ENCODE measurements around the gene ERVK3-1.
"Not testable (repeated sequence)": the region's sequence is repeated elsewhere in the genome, so short reads cannot be mapped to it uniquely, and the experiment has no call there.

Gene ERVK3-1

GRCh38 chr19:58305065-58305931, at the start of gene ERVK3-1:
Gene ERVK3-1, plus strand, starts transcription at chr19:58305377. Its CDS starts 6,792 bp downstream, at chr19:58312169.
- DNase-seq = peak; percentile 91

DNA sequence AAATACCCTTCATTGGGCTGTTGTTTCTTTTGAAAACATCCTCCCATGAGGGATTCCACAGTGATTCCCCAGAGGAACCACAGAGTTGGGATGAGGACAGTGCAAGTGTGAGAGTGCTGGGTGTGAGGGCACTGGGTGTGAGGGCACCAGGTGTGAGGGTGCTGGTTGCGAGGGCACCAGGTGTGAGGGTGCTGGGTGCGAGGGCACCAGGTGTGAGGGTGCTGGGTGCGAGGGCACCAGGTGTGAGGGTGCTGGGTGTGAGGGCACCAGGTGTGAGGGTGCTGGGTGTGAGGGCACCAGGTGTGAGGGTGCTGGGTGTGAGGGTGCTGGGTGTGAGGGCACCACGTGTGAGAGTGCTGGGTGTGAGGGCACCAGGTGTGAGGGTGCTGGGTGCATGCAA, 46.9 kb upstream of the ERVK3-1 start:
- DNase-seq = not testable (repeated sequence)

DNA sequence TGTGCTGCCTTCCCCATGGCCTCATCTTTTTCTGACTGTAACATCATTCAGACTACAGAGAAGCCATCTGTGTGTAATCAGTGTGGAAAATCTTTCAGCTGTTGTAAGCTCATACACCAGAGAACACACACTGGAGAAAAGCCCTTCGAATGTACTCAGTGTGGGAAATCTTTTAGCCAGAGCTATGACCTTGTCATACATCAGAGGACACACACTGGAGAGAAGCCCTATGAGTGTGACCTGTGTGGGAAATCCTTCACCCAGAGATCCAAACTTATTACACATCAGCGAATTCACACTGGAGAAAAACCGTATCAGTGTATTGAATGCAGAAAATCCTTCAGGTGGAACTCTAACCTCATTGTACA, 43.6 kb upstream of the ERVK3-1 start:
- no peak for DNase-seq

GRCh38 chr19:58261968-58262921, 42.9 kb upstream of the ERVK3-1 start:
- no peak for DNase-seq

DNA sequence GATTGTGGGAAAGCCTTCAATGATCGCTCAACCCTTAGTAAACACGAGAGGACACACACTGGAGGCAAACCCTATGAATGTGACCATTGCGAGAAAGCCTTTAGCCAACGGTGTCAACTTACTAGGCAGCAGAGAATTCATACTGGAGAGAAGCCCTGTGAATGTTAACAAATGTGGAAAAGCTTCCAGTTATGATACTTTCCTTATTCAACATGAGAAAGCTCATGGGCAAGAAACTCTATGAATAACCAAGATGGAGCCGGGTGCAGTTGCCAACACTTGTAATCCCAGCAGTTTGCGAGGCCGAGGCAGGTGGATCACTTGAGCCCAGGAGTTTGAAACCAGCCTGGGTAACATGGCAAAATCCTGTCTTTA, 42.3 kb upstream of the ERVK3-1 start:
- DNase-seq = no peak

DNA sequence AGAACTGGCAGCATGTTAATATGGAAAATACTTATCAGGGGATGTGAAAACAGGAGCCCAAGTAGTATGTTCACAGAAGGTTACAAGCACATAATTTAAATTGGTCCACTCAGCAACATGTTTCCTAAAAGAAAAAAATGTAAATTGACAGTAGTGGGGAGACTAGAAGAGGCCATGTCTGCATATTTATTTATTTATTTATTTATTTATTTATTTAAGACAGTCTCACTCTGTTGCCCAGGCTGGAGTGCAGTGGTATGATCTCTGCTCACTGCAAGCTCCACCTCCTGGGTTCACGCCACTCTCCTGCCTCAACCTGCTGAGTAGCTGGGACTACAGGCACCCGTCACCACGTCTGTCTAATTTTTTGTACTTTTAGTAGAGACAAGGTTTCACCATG, 40.1 kb upstream of the ERVK3-1 start:
- DNase-seq = no peak

DNA sequence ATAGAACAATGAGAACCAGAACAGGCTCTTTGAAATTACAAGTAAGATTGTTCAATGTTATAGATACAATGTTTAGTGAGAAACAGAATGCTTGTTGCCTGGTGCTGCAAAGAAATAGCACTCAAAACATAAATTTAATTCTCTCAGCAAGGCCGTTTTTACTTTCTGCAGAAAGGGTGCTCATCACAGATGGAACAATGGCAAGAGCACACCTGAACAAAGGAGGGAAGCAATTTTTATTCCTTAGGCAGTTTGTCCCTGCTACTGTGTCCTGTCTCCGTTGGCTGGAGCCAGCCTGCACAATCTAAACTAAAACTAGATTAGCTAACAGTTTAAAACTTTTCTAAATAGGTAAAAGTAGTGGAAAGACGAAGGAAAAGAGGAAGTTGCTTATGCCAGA, 36.8 kb upstream of the ERVK3-1 start:
- DNase-seq = no peak

DNA sequence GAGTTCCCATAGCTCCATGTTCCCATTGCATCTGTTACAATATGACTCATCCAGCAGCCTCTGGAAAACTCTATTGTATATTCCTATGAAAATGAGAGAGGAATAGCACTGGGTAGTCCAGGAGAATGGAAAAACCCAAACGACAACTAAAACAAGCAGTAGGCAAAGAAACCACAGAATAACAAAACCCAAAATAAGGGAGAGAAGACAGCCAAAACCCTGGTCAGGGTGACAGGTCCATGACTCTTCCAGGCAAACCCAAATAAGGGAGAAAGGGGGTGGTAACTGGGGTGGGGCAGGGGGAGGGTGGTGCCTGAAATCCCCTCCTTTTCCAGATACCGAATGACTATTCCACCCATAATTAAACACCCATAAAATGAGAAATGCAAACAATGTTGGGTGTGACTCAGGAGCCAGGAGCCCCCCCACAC, 30.4 kb upstream of the ERVK3-1 start:
- DNase-seq = no peak

GRCh38 chr19:58275564-58275963, 29.6 kb upstream of the ERVK3-1 start:
- no peak for DNase-seq

- no peak for DNase-seq
Measured at GRCh38 chr19:58277197-58277596, 28.0 kb upstream of the ERVK3-1 start.

DNA sequence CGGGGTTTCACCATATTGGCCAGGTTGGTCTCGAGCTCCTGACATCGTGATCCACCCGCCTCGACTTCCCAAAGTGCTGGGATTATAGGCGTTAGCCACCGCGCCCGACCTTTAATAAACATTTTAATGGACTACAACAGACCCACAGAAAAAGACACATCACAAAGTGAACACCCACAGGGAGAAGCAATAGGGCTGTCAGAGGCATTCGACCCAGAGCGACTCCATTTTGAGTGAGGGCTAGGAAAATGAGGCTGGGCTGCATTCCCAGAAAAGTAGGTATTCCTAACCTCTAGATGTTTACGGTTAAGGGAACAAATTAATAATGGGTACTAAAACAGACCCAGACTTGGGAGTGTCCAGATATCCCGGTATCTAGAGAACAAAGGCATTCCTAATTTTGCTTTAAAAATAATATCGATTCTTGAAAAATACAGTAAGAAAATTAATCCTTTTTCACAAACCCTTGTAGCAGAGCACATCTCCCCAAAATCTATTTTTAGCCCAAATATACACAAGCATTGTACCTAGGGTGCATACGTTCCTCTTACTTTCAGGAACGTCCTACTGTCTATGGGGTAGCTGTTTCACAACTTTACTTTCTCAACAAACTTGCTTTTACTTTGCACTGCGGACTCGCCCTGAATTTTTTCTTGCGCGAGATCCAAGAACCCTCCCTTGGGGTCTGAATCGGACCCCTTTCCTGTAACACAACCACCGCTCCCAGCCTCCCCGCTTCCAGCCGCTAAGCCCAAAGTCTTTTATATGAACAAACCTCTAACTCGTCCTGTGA, 27.2 kb upstream of the ERVK3-1 start:
- DNase-seq = no peak

GRCh38 chr19:58278541-58279041, 26.6 kb upstream of the ERVK3-1 start, which contains the start of gene ZNF8:
Gene ZNF8, plus strand, starts transcription at chr19:58278955. Its CDS starts 127 bp downstream, at chr19:58279082.
- DNase-seq = peak; percentile 99

DNA sequence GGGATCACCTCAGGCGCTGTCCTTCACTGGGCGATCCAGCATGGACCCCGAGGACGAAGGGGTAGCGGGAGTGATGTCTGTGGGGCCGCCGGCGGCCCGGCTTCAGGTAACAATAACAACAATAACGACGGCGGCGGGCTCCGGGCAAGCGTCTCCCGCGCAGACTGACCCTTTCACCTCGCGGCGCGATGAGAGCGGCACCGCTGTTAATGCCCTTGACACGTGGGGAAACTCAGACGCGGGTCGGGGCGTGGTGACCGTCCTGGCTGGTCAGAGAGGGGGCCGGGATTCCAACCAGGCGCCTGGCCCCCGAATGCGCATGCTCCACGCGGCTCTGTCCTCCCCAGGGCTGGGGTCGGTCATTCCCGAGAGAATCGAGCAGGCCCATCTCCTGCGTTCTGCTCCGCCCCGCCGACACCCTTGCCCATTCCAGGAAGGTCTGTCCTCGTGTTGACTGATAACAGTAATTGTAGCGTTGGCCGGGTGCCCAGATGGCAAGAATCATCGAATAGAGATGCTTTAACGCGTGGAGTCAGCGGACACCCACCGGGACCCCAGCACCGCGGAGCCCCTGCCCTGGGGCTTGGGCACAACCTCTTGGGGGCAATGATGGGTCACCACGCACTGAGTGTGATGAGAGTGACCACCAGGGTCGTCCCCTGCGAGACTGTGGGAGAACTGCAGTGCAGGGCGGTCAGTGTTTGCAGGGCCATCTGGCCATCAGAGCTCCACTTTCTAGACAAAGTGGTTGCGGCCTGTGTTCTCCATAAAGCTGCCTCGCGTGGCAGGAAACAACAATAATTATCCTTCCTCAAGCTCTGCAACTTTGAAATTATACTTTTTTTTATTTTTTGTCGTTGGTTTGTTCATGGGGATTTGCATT, 25.9 kb upstream of the ERVK3-1 start:
- DNase-seq = peak; percentile 92

GRCh38 chr19:58279925-58280316, 25.3 kb upstream of the ERVK3-1 start:
- no peak for DNase-seq

DNA sequence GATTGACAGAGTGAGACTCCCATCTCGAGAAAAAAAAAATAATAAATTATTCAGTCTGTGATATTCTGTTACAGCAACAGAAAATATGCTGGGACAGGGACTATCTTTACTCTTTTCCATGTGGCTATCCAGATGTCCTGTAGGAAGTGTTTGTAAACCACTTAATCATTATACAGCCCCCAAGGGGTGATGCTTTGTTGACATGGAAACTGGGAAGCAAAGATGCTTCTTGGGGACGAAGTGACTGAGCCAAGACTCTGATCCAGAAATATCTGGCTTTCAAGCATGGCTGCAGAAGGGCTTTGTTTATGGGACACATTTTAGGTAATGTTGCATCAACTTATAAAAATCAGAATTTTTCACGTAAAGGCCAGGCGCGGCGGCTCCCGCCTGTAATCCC, 21.0 kb upstream of the ERVK3-1 start:
- no peak for DNase-seq

DNA sequence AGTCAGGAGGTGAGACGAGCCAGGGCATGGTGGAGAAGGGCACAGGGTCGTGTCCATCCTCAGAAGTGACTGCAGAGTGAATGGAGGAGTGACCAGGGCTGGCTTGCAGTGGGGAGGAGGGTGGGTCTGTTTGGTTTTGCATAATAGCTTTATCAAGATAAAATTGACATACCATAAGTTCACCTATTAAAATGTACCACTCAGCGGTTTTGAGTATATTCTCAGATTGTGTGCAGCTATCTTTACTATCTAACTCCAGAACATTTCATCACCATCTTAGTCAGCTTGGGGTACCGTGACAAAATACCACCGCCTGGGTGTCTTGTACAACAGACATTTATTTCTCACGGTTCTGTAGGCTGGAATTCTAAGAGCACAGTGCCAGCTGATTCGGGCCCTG, 13.2 kb upstream of the ERVK3-1 start:
- DNase-seq = no peak

GRCh38 chr19:58294743-58295374, 10.3 kb upstream of the ERVK3-1 start:
- no peak for DNase-seq

DNA sequence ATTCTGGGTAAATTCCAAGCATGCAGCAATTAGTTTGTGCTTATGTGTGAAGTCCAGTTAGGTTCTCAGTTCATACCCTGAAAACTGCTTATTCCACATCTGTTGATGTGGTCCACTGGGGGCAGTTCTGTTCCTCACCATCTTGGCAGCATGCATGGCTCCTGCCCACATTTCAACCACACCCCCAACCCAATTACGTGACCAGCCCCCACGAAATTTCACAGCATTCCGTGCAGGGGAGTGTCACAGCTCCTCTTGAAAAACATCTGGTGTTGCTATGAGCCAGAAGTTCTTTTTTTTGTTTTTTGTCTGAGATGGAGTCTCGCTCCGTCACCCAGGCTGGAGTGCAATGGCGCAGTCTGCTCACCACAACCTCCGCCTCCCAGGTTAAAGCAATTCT, 9.1 kb upstream of the ERVK3-1 start:
- DNase-seq = no peak

GRCh38 chr19:58300620-58301019, 4.6 kb upstream of the ERVK3-1 start:
- DNase-seq = no peak

DNA sequence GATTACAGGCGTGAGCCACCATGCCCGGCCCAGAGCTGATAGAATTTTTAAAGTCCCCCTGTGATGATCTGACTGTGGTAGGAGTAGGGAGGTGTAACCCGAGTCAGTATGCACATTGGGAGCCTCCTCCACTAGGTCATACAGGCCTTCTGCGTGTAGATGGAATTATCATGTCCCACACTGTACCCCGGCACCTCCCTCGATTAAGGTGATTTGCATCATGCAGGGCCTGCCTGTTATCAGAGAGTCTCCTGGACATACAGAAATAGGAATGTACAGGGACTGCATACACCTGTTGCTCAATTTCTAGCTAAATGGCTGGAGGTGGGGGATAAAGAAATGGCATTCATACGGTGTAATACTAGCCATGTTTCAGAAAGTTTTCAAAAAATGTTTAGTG, 922 bp upstream of the ERVK3-1 start:
- DNase-seq = no peak

DNA sequence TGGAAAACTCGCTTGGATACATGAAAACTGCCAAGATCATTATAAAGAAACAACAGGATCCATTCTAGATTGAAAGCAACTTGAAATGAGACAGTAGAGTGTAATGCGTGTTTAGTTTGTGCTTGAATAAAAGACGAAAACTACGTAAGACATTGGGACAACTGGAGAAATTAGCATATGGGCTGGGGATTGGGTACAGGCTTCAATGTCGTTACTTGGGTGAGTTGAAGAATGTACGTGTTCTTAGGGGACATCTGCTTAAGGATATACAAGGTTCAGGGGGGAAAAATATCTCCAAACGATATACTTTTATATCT, 471 bp upstream of the ERVK3-1 start:
- no peak for DNase-seq

All from COR-L47 (cell line).